GM18511 (cell line): ENCODE data around the gene PDGFA.

Experiments
- ATAC-seq: cut with Tn5 transposase; IDR thresholded peaks from one replicate; pipeline ENCODE4 v1.9.1; 2021; ENCODE audit warnings: mild to moderate bottlenecking, moderate library complexity; ENCODE audit not compliant: unreplicated experiment

PDGFA gene

GRCh38 chr7:491958-492713, 27.5 kb downstream of the PDGFA start:
- ATAC-seq, result no peak

DNA sequence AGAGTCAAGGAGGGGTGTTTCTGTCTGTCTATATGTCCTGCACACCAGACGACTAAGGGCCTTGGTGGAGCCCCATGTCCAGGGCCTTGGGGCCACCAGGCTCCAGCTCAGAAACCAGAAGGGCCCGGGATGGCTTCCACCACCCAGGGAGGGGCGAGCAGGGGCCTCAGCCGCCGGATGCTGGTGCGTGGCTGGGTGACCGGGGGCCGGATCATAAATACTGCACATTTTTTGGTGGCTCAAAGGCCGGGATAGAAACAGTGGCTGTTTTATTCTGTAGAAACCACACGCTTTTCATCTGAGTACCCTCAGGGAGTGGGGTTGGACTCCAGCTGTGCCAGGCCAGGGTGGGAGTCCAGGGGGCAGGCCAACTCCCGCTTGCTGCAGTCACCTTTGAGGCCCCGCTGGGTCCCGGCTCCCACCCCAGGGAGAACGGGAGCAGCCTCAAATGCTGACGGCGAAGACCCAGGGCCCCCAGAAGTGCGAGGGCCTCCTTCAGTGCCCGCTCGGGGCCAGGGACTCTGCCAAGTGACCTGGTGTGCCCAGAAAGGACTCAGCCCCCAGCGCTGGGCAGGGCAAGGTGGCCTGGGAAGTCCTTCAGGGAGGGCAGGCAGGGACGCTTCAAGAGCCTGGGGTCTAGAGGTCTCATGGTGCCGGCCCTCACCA, 28.2 kb downstream of the PDGFA start:
- ATAC-seq, result no peak

DNA sequence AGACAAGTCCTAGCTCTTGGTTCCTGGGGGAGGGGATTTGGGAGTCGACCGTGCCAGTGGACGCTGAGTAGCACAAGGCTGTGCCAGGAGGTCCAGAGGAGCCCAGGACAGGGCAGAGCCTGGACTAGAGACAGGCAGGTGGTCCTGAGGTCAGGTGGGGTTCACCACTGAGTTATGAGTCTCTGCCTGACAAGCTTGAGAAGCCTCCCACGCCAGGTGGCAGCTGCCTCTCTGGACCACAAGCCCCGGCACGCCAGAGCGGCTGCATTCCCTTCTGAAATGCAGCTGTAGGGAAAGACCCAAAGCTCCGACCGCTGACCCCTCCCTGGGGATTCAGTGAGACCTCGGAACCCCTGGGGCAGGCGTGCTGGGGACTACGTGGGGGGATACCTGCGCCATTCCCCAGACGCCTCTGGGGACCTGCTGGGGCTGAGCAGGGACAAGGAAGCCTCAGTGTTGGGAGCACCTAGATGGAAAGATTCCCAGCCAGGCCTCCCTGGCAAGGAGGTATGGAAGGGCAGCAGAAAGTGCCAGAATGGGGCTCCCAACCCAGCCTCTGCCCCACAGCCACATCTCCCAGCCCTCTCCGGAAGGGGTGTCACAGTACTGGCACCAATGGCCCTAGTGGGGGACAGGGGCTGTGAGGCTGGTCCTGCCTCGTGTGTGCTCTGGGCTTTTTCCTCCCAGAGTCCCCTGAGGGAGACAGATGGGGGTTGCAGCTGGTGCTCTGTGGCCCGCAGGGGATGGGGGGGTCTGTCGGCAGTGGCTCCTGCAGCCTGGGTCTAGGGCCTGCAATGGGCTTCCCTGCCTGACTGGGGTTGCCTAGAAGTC, 29.0 kb downstream of the PDGFA start:
- peak; percentile 80 for ATAC-seq

DNA sequence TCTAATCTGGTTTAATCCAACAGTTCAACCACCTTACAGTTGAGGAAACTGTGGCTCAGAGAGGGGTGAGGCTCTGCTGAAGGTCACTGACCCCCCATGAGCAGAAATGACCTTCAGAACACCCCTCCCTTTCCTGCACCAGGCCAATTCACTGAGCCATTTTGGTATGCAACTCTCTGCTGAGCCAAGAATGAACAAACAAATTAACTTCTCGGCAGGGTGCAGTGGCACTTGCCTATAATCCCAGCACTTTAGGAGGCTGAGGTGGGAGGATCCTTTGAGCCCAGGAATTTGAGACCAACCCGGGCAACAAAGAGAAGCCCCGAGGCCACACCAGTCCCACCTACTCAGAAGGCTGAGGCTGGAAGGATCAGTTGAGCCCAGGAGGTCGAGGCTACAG, 29.8 kb downstream of the PDGFA start:
- no peak for ATAC-seq

GRCh38 chr7:486216-486743, 33.4 kb downstream of the PDGFA start:
- no peak for ATAC-seq

DNA sequence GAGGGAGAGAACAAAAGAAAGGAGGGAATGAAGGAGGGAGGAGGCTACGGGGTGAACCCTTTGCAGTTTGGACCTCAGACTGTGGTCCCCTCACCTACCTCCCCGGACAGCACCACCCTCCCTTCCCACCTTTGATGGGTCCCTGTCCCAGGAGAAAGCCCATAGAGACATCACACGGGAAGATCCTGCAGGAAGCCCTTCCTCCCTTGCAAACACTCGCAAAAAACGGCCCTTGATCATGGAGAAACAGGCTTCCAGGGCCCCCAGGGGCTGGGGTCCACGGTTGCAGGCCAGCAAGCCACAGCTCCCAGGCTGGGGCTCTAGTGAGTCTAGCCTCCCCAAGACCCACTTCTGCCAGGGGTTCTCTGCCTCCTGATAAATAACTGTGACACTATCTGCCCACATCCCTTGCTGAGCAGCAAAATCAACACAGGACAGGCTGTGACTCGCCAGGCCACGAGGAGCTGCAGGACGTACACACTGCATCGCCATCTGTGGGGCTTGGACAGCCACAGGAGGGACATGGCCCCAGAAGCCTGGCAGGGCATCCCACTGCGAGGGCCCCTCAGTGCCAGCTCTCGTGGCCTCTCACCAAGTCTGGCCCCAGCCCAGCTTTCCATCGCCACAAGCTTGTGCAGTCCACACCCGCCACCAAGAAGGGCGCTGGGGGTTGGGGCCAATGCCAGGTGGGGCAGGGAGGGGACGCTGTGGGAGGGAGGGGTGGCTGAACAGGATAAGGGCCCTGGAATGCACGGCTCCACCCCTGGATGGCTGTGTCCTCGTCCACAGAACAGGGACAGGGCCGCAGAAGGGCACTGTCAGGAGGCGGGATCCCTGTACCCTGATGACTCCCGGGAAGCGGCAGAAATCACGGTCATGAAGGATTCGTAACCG, 34.2 kb downstream of the PDGFA start:
- no peak for ATAC-seq

- no peak for ATAC-seq
Observed at GRCh38 chr7:484356-485101, 35.1 kb downstream of the PDGFA start.

DNA sequence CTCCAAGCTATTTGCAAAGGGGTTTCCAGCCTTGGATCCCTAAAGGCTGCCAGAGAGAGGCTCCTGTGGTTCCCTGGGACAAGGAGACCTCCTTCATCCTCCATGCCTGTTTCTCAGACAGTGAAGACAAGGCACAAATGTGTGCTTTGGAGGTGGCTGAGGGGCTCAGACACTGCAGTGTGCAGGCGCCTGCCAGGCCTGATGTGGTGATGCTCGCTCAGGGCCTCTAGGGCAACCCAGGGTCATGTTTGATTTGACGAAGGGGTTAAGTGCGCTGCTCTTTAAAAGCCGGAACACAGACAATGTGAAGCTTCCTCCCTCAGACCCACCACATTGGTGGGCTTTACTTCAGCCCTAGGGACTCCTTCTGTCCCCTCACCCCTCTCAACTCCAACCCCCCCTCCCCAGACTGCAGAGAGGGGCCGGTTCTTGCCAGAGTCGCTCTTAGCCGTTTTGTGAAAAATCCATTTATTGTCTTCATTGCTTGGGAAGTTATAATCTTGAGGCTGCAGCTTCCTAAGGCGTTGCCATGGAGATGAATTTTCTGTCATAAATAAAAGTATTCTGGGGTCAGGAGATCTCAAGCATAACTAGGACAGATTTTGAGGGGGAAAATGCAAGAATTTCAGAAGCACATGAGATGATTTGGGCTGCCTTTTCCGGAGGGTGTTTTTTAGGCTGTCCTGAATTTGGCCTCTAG, 35.8 kb downstream of the PDGFA start:
- ATAC-seq, result no peak

DNA sequence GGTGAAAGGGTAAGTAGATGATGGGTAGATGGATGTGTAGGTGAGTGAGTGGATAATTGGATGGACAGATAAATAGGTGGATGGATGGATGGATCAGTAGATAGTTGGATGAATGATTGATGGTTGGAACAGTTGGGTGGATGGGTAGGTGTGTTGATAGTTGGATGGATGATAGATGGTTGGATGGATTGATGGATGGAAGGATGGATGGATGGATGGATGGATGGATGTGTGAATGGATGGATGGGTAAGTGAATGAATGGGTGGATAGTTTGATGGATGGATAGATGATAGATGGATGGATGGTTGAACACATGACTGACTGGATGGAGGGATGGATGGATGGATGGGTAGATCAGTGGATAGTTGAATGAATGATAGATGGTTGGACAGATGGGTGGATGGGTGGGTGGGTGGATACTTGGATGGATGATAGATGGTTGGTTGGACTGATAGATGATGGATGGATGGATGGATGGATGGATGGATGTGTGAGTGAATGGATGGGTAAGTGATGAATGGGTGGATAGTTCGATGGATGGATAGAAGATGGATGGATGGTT, 37.0 kb downstream of the PDGFA start:
- ATAC-seq, result no peak

GRCh38 chr7:481219-481930, 38.3 kb downstream of the PDGFA start:
- ATAC-seq, result no peak

DNA sequence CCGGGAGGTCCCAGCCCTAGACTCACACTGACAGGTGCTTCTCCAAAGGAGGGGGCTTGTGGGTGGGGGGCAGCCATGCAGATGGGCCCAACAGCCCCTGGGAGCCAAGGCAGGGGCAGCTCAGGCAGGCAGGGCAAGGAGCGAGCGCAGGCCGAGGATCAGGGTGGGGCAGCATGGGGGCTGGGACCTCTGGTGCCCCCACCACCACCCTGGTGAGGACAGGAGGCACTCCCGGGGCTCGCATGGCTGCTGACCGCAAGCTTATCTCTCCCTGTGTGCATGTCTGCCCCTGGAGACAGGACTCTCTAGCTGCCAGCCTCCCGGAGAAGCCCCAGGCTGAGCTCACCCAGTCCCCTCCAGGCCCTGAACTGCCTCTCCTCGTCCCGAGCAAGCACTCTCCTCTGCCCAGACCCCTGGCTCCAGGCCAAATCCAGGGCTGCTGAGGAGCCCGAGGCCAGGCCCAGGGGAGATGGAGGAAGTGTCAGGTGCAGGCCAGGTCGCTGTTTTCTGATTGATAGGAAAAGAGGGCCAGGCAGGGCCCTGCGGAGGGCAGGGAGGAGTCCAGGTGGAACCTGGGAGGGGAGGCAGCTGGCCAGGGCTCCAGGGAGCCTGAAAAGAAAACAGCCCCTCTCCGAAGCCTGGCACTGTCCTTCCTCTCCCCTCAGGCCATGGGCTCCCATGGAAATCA, 39.0 kb downstream of the PDGFA start:
- no peak for ATAC-seq

GRCh38 chr7:479948-480499, 39.6 kb downstream of the PDGFA start:
- ATAC-seq, result no peak

DNA sequence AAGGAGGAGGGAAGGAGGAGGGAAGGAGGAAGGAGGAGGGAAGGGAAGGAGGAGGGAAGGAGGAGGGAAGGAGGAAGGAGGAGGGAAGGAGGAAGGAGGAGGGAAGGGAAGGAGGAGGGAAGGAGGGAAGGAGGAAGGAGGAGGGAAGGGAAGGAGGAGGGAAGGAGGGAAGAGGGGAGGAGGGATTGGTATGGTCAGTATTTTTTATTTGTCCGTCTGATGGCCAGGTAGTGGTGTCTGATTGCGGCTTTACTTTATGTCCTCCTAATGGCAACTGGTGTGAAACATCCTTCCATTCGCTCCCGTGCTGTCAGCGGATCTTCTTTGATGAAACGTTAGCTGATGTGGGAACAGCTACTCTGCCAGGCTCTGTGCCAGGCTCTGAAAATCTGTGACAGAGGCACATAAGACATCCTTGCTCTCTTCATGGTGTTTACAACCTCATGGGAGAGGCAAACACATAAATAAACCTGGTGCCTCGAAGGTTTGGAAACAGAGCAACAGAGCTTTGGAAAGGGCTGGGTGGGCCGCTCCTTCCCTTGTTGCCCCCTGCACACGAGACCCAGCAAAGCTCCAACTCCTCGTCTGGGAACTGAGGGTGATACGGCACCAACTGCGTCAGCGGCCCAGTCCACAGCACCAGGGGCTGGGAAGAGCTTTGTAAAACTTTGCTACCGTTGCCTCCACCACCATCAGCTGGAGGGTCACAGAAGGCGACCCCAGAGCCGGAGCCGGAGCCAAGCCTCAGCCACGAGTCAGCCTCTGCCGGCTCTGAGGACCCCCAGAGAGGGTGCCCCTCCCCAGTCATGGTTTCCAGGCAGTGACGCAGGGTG, 40.3 kb downstream of the PDGFA start:
- no peak for ATAC-seq

- ATAC-seq, result no peak
Observed at GRCh38 chr7:477626-478220, 41.9 kb downstream of the PDGFA start.

DNA sequence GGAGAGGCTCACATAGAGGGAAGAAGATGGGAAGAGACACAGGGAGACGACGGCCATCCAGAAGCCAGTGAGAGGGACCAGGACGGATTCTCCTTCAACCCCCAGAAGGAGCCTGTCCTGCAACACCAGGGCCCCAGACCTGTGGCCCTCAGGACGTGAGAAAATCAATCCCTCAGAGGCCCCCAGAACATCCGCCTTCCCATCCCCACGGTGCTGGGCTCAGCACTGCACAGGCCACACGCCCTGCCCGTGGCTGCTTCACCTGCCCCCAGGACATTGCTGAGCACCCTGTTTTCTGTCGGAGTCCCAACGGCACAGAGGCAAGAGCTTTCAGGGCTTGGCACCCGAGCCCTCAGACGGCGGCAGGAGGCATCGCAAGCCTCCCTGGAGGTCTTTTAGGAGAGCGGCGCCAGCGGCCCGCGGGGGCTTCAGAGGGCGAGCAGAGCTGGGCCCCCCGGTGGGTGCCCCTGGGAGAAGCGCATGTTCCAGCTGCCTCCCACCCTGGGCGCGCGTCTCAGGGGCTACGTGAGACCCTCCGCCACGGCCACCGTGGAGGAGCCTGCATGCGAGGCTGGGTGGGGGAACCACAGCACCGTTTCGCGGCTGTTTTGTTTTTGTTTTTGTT, 42.8 kb downstream of the PDGFA start:
- ATAC-seq, result no peak
